Endothelial cell (in vitro differentiated cells): ENCODE measurements around the gene NUDT9. TPM values are rescaled to one million over a fixed set of nuclear protein-coding genes. Genes with fewer than 3 reads are reported as not detected.

ENCODE experiments used
- DNase-seq: peaks from one replicate; pipeline ENCODE4 v3.0.0; 2021; ENCODE audit warnings: low spot score
- H3K27ac Mint-ChIP-seq: one replicate; pipeline ENCODE4 v1.8.0; 2021; ENCODE audit warnings: mixed read lengths, inconsistent platforms; ENCODE audit not compliant: unreplicated experiment
- H3K27me3 Mint-ChIP-seq: one replicate; pipeline ENCODE4 v1.8.0; 2021; ENCODE audit warnings: mild to moderate bottlenecking, moderate library complexity, mixed read lengths, inconsistent platforms; ENCODE audit not compliant: unreplicated experiment
- H3K36me3 Mint-ChIP-seq: one replicate; pipeline ENCODE4 v1.8.0; 2021; ENCODE audit warnings: mild to moderate bottlenecking, low read depth, mixed read lengths, inconsistent platforms; ENCODE audit not compliant: unreplicated experiment
- H3K4me1 Mint-ChIP-seq: one replicate; pipeline ENCODE4 v1.8.0; 2021; ENCODE audit warnings: mild to moderate bottlenecking, mixed read lengths, inconsistent platforms; ENCODE audit not compliant: unreplicated experiment
- H3K4me3 Mint-ChIP-seq: one replicate; pipeline ENCODE4 v1.8.0; 2021; ENCODE audit warnings: mild to moderate bottlenecking, mixed read lengths, inconsistent platforms; ENCODE audit not compliant: unreplicated experiment
- H3K9me3 Mint-ChIP-seq: one replicate; pipeline ENCODE4 v1.8.0; 2021; ENCODE audit warnings: mixed read lengths, inconsistent platforms; ENCODE audit not compliant: unreplicated experiment
- long read RNA-seq: library from polyadenylated mRNA; unstranded; transcript quantifications from one replicate; pipeline ENCODE4 v2.0.0, GENCODE V29; 2020; ENCODE audit not compliant: unreplicated experiment
- total RNA-seq: library from RNA; stranded (reverse); fragmentation: NEBNext Ultra II Directional; extraction: Animal tissue kit (Norgen Biotek cat#: 25700); gene quantifications from one replicate; pipeline ENCODE4 v1.2.1, GENCODE V29; 2021; ENCODE audit not compliant: unreplicated experiment
- TF ChIP-seq, protein P1 (sequence below): fragments of 200-600 bp; sonication (generic); IDR thresholded peaks from one replicate; pipeline ENCODE4 v1.5.0; 2021; ENCODE audit warnings: antibody characterized with exemption; ENCODE audit not compliant: unreplicated experiment

Gene NUDT9, protein sequence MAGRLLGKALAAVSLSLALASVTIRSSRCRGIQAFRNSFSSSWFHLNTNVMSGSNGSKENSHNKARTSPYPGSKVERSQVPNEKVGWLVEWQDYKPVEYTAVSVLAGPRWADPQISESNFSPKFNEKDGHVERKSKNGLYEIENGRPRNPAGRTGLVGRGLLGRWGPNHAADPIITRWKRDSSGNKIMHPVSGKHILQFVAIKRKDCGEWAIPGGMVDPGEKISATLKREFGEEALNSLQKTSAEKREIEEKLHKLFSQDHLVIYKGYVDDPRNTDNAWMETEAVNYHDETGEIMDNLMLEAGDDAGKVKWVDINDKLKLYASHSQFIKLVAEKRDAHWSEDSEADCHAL
- total RNA-seq = 16.6 TPM
- long read RNA-seq, transcript NUDT9-201 (8 exons, 1,701 nt) = major isoform, 10 of 17 reads
- long read RNA-seq, partial matches to known transcripts = 2 of 17 reads
- long read RNA-seq, other reads (novel, unspliced or antisense) = 4 of 17 reads

DNA sequence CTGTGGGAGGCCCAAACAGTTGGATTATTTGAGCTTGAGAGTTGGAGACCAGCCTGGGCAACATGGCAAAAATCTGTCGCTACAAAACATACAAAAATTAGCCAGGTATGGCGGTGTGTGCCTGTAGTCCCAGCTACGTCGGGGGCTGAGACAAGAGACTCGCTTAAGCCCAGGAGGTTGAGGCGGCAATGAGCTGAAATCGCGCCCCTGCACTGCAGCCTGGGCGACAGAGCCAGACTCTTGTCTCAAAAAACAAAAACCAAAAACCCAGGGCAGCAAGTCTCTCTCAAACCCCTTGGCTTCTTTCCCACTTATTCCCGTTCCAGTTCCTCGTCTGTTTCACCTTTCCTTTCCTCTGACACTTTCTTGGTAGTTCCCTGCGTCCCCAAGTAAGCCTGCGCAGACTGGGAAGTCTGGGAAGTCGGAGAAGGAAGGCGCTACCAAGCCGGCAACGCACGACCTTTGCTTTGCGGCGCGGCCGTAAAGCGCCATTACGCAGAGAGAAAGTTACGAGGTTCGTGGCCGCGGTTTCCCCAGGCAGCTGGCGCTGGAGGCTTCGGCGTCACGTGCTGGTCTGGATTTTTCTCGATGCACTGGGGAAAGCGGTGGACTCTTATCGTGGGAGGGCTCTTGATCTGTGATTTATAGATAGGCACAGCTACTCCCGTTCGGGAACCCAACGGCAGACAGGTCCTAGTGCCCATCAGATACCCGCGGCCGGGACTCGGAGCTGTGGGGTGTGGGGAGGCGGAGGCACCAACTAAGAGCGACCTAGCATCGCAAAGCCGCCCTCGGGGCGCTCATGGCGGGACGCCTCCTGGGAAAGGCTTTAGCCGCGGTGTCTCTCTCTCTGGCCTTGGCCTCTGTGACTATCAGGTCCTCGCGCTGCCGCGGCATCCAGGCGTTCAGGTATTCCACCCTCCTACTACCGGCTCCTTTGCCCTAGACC is at the start of gene NUDT9:
TSS of gene NUDT9 (plus strand) at position 470 of the 949 bp plus-strand sequence. CDS start at position 803, 333 bp downstream.
- Mint-ChIP-seq H3K9me3 (peaks cover 9% of the 10 kb centered on the region), H3K4me3 (peak within 1 kb of the TSS; percentile 99)

DNA sequence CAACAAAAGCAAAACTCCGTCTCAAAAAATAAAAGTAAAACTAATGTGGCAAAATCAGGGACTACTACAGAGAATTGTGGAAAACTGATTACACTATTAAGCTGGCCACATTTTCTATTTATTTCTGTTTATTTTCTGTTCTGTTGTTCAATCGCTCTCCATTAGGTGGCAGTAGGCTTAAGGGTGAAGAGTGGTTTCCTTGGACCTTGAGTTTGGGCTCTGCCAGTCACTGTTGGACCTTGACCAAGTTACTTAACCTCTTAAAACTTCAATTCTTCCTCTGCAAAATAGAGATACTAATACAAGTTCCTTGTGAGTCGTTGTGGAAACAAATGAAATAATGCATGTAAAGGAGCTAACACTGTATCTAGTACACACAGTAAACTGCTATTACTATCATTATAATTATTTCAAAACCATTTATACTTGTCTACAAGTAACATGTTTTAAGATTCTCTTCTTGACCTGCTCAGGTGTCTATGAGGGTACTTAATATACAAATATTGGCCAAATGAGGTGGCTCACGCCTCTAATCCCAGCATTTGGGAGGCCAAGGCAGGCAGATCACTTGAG is 46.6 kb upstream of the NUDT9 start:
- no peaks in the 10 kb centered on the region for H3K9me3 Mint-ChIP-seq
- H3K36me3 Mint-ChIP-seq = peaks cover 8% of the 10 kb centered on the region
- no peak for DNase-seq
- H3K4me1 Mint-ChIP-seq = no peaks in the 10 kb centered on the region
- no peak overlapping the region for H3K27ac Mint-ChIP-seq
- TF ChIP-seq, protein P1, sequence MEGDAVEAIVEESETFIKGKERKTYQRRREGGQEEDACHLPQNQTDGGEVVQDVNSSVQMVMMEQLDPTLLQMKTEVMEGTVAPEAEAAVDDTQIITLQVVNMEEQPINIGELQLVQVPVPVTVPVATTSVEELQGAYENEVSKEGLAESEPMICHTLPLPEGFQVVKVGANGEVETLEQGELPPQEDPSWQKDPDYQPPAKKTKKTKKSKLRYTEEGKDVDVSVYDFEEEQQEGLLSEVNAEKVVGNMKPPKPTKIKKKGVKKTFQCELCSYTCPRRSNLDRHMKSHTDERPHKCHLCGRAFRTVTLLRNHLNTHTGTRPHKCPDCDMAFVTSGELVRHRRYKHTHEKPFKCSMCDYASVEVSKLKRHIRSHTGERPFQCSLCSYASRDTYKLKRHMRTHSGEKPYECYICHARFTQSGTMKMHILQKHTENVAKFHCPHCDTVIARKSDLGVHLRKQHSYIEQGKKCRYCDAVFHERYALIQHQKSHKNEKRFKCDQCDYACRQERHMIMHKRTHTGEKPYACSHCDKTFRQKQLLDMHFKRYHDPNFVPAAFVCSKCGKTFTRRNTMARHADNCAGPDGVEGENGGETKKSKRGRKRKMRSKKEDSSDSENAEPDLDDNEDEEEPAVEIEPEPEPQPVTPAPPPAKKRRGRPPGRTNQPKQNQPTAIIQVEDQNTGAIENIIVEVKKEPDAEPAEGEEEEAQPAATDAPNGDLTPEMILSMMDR = peak; percentile 66
- no peaks in the 10 kb centered on the region for H3K27me3 Mint-ChIP-seq
- no peak overlapping the region for H3K4me3 Mint-ChIP-seq

More for the DNA sequence above, at the start of gene NUDT9:
- TF ChIP-seq, protein P1 = no peak
- Mint-ChIP-seq H3K27ac (peak within 1 kb of the TSS; percentile 98), H3K36me3 (no peaks in the 10 kb centered on the region), H3K4me1 (peaks cover 17% of the 10 kb centered on the region), H3K27me3 (peaks cover 5% of the 10 kb centered on the region)
- peak; percentile 92 for DNase-seq

DNA sequence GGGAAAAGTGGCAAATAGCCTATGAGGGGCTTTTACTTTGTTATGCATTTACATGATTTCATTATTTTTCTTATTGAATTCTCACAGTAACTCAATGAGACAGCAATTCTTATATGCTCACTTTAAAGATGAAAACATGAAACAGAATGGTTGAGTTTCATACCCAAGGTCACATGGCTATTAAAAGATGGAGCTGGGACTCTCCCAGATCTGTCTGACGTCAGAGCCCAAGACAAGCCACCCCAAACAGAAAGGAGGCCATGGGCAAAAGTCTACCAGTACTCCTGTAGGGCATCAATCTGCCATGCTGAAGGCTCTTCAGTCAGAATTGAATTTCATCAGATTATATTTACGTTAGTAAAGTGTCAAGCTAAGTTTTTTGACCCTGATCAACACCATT is 44.6 kb upstream of the NUDT9 start:
- peaks cover 5% of the 10 kb centered on the region for H3K36me3 Mint-ChIP-seq

DNA sequence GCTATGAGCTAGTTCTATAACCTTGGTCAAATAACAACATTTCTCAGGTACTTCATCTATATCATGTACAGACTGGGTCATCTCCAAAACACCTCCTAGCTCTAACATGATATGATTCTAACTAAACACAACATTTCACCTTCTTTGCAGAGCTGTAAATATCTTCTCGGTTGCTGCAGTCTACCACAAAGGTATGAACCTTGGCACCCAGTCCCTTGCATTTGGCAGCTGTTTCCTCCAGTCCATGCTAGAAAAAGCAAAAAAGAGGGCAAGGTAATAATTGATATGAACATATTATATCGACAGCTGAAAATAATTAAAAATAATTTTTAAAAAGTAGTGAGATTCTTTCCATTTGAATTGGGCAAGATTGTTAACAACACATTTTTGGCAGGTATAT is 40.3 kb upstream of the NUDT9 start:
- no peak overlapping the region for H3K4me3 Mint-ChIP-seq
- no peak for DNase-seq
- TF ChIP-seq, protein P1 = no peak
- H3K4me1 Mint-ChIP-seq = no peaks in the 10 kb centered on the region
- H3K36me3 Mint-ChIP-seq = peaks cover 12% of the 10 kb centered on the region
- H3K27me3 Mint-ChIP-seq = no peaks in the 10 kb centered on the region
- no peaks in the 10 kb centered on the region for H3K9me3 Mint-ChIP-seq
- no peak overlapping the region for H3K27ac Mint-ChIP-seq

More for the DNA sequence above, 44.6 kb upstream of the NUDT9 start:
- H3K4me1 Mint-ChIP-seq = no peaks in the 10 kb centered on the region
- H3K27ac Mint-ChIP-seq = no peak overlapping the region
- TF ChIP-seq, protein P1 = no peak
- H3K27me3 Mint-ChIP-seq = no peaks in the 10 kb centered on the region
- no peak for DNase-seq
- no peak overlapping the region for H3K4me3 Mint-ChIP-seq
- H3K9me3 Mint-ChIP-seq = no peaks in the 10 kb centered on the region
